ENCODE data around the gene C3orf52.

DNA sequence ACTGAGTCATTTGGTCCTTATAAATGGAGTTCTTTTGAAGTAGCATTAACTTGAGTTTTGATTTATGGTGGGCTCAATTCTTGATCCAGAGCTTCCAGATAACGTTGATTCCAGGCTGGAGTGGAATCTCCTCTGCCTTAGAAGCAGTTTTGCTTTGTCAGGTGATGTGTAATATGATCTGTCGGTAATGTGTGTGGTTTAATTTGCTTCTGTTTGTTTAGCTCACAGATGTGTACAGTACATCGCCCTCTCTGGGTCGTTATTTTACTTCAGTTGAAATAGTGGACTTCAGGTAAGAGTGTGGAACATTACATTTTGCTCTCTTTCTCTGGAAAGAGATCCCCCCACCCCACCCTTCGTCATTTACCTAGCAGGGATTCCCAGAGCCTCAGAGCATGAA lies 23.1 kb downstream of the C3orf52 start:
- TF ChIP-seq, protein P1, sequence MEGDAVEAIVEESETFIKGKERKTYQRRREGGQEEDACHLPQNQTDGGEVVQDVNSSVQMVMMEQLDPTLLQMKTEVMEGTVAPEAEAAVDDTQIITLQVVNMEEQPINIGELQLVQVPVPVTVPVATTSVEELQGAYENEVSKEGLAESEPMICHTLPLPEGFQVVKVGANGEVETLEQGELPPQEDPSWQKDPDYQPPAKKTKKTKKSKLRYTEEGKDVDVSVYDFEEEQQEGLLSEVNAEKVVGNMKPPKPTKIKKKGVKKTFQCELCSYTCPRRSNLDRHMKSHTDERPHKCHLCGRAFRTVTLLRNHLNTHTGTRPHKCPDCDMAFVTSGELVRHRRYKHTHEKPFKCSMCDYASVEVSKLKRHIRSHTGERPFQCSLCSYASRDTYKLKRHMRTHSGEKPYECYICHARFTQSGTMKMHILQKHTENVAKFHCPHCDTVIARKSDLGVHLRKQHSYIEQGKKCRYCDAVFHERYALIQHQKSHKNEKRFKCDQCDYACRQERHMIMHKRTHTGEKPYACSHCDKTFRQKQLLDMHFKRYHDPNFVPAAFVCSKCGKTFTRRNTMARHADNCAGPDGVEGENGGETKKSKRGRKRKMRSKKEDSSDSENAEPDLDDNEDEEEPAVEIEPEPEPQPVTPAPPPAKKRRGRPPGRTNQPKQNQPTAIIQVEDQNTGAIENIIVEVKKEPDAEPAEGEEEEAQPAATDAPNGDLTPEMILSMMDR (conservative IDR thresholded peaks at IDR 0.05; ENCODE audit: low read length): no peak
- no peak for TF ChIP-seq EZH2phosphoT487 (IDR thresholded peaks at IDR 0.05; ENCODE audit: borderline replicate concordance)
